ENCODE measurements around the gene TJAP1.
"Not testable (repeated sequence)": the region's sequence is repeated elsewhere in the genome, so short reads cannot be mapped to it uniquely, and the experiment has no call there.

The TJAP1 gene

DNA sequence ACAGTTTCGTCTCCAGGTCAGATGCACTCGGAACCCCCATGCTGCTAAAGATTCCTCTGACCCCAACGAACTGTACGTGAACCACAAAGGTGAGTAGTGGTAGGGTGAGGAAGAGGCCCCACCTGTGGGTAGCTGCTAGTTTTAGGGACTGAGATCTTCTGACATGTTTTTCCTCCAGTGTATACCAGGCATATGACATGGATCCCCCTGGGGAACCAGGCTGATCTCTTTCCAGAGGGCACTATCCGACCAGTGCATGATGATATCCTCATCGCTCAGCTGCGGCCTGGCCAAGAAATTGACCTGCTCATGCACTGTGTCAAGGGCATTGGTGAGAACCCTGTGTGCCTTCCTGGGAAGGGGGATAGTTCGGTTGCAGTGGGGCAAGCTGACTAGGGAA, 42.7 kb downstream of the TJAP1 start:
- H3K36me3 ChIP-seq (ENCODE audit: control insufficient read depth, insufficient read depth, low read length), result peaks cover 56% of the 10 kb centered on the region
- peaks cover 25% of the 10 kb centered on the region for H3K4me1 ChIP-seq (ENCODE audit: control insufficient read depth, insufficient read depth, low read length, poor library complexity, severe bottlenecking)
- H3K4me3 ChIP-seq (ENCODE audit: insufficient read depth, low read depth, low read length, poor library complexity, severe bottlenecking), result no peak overlapping the region
- no peaks in the 10 kb centered on the region for H3K27me3 ChIP-seq (replicated peaks; ENCODE audit: control insufficient read depth, insufficient read depth, low read length, poor library complexity, severe bottlenecking)
- H3K9me3 ChIP-seq (ENCODE audit: control insufficient read depth, low read length), result no peaks in the 10 kb centered on the region
- no peak overlapping the region for H3K27ac ChIP-seq (ENCODE audit: insufficient read depth, low read length, poor library complexity, severe bottlenecking)
- no peak for DNase-seq

DNA sequence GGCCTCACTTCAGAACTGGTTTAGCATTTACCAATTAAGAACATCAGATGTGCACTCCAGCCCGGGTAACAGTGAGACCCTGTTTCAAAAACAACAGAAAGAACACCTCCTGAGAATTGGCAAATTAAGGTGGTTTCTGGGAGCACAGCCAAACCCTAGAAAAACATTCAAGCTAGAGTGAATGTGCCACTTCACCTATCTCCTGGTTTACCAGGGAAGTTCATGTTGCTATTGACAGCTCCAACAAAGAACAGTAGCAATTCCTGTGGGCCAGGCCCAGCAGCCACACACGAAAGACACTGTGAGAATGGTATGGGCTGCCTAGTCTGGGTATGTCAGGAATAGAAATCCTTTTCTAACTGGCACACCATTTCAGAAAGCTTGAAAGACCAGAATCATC, 44.5 kb downstream of the TJAP1 start:
- H3K4me1 ChIP-seq (ENCODE audit: control insufficient read depth, insufficient read depth, low read length, poor library complexity, severe bottlenecking), result peaks cover 12% of the 10 kb centered on the region
- H3K27ac ChIP-seq (ENCODE audit: insufficient read depth, low read length, poor library complexity, severe bottlenecking), result no peak overlapping the region
- peaks cover 71% of the 10 kb centered on the region for H3K36me3 ChIP-seq (ENCODE audit: control insufficient read depth, insufficient read depth, low read length)
- no peak for DNase-seq
- H3K9me3 ChIP-seq (ENCODE audit: control insufficient read depth, low read length), result no peaks in the 10 kb centered on the region
- H3K27me3 ChIP-seq (replicated peaks; ENCODE audit: control insufficient read depth, insufficient read depth, low read length, poor library complexity, severe bottlenecking), result no peaks in the 10 kb centered on the region
- no peak overlapping the region for H3K4me3 ChIP-seq (ENCODE audit: insufficient read depth, low read depth, low read length, poor library complexity, severe bottlenecking)

DNA sequence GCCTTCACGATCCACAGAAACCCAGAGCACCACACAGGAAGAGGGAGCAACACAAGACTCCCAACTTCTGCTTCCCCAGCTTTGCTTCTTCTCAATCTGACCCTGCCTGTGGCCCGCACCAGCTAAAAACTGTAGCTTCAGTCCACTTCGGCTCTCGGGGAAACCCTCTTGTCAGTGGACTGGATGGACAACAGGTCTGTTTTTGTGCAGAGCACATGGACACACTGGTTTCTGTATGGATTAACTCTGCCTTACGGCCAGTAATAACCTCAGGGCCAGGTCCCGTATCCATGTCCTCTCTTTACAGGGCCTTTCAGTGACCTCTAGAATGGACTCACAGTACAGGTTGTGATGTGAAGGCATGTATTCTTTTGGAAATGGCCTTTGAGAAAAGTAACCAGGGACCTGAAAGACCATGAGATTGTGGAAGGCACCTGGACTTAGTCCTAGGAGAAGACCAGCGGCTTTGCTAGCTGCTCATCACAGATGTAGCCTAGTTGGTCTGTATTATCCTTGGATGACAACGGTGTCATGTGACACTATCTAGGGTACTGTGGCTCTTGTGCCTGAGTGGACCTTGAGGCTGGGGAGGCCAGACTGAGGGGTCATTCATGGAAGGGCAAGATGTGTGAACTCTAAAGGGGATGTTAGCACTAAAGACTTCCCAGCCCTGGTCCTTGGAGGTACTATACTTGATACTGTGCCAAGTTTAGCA, 45.3 kb downstream of the TJAP1 start:
- Histone ChIP-seq H3K4me1 (ENCODE audit: control insufficient read depth, insufficient read depth, low read length, poor library complexity, severe bottlenecking) (peaks cover 9% of the 10 kb centered on the region), H3K27ac (ENCODE audit: insufficient read depth, low read length, poor library complexity, severe bottlenecking) (no peak overlapping the region), H3K36me3 (ENCODE audit: control insufficient read depth, insufficient read depth, low read length) (peaks cover 79% of the 10 kb centered on the region), H3K27me3 (replicated peaks; ENCODE audit: control insufficient read depth, insufficient read depth, low read length, poor library complexity, severe bottlenecking) (no peaks in the 10 kb centered on the region), H3K4me3 (ENCODE audit: insufficient read depth, low read depth, low read length, poor library complexity, severe bottlenecking) (no peak overlapping the region), H3K9me3 (ENCODE audit: control insufficient read depth, low read length) (no peaks in the 10 kb centered on the region)
- no peak for DNase-seq

DNA sequence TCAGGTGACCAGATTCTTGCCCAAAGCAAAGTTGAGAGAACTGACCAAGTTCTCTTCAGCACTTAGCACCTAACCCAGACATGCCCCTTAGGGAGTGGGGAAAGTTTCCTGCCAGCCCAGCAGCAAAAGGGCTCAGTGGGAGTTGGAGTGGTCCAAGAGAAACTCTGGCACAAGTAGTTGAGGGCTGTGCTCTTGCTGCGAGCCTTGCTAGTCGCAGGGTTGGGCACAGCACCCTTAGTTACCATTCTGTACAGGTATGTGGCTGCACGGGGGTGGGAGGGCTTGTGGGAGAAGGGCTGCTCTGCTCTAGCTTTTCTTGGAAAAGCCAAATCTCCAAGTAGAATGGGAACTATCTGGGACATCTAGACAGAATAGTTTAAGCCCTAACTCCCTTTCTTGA, 45.9 kb downstream of the TJAP1 start:
- no peak overlapping the region for H3K27ac ChIP-seq (ENCODE audit: insufficient read depth, low read length, poor library complexity, severe bottlenecking)
- peaks cover 82% of the 10 kb centered on the region for H3K36me3 ChIP-seq (ENCODE audit: control insufficient read depth, insufficient read depth, low read length)
- peaks cover 3% of the 10 kb centered on the region for H3K4me1 ChIP-seq (ENCODE audit: control insufficient read depth, insufficient read depth, low read length, poor library complexity, severe bottlenecking)
- H3K4me3 ChIP-seq (ENCODE audit: insufficient read depth, low read depth, low read length, poor library complexity, severe bottlenecking), result no peak overlapping the region
- no peaks in the 10 kb centered on the region for H3K27me3 ChIP-seq (replicated peaks; ENCODE audit: control insufficient read depth, insufficient read depth, low read length, poor library complexity, severe bottlenecking)
- H3K9me3 ChIP-seq (ENCODE audit: control insufficient read depth, low read length), result no peaks in the 10 kb centered on the region
- DNase-seq, result no peak

DNA sequence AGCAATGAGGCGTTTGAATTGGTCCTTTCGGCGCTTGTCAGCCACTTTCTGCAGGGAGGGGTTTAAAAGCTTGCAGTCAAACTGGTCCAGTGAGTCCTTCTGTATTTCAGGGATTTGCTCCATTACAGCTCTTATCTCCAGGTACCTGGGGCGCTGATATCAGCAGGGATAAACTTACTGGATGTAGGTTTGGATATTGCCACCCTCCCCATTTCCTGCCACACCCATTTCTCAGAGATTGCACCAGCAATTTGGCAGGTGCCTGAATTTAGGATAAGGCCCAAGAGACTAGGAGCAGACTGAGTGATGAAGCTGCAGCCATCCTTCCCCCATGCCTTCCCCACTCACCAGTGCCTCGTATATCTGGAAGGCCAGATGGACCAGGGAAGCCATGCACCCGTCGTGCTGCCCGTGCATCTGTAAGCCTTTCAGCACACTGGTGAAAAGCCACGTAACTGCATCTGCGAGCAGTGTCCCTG, 47.2 kb downstream of the TJAP1 start:
- Histone ChIP-seq H3K9me3 (ENCODE audit: control insufficient read depth, low read length) (no peaks in the 10 kb centered on the region), H3K27me3 (replicated peaks; ENCODE audit: control insufficient read depth, insufficient read depth, low read length, poor library complexity, severe bottlenecking) (no peaks in the 10 kb centered on the region), H3K4me1 (ENCODE audit: control insufficient read depth, insufficient read depth, low read length, poor library complexity, severe bottlenecking) (no peaks in the 10 kb centered on the region), H3K4me3 (ENCODE audit: insufficient read depth, low read depth, low read length, poor library complexity, severe bottlenecking) (no peak overlapping the region), H3K36me3 (ENCODE audit: control insufficient read depth, insufficient read depth, low read length) (peaks cover 87% of the 10 kb centered on the region), H3K27ac (ENCODE audit: insufficient read depth, low read length, poor library complexity, severe bottlenecking) (no peak overlapping the region)
- DNase-seq, result no peak

DNA sequence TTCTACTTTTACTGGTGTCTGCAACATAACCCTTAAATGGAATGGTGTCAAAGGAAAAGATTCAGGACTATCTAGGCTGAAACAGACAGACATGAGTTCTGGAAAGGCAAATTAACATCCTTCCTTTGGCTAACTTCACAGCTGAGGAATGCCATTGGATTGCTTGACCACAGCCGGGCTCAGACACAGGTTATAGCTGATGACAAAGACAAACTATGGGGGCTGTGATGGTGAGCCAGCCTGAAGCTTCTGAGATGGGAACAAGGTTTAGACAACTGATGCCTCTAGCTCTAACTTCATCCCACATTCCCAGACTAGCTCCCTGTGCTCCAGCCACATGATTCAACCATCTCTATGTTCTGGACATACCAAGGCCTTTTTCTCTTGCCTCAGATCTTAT, 54.8 kb downstream of the TJAP1 start:
- Histone ChIP-seq H3K36me3 (ENCODE audit: control insufficient read depth, insufficient read depth, low read length) (peaks cover 32% of the 10 kb centered on the region), H3K4me1 (ENCODE audit: control insufficient read depth, insufficient read depth, low read length, poor library complexity, severe bottlenecking) (no peaks in the 10 kb centered on the region), H3K27me3 (replicated peaks; ENCODE audit: control insufficient read depth, insufficient read depth, low read length, poor library complexity, severe bottlenecking) (no peaks in the 10 kb centered on the region), H3K9me3 (ENCODE audit: control insufficient read depth, low read length) (no peaks in the 10 kb centered on the region), H3K4me3 (ENCODE audit: insufficient read depth, low read depth, low read length, poor library complexity, severe bottlenecking) (no peak overlapping the region), H3K27ac (ENCODE audit: insufficient read depth, low read length, poor library complexity, severe bottlenecking) (no peak overlapping the region)
- no peak for DNase-seq

DNA sequence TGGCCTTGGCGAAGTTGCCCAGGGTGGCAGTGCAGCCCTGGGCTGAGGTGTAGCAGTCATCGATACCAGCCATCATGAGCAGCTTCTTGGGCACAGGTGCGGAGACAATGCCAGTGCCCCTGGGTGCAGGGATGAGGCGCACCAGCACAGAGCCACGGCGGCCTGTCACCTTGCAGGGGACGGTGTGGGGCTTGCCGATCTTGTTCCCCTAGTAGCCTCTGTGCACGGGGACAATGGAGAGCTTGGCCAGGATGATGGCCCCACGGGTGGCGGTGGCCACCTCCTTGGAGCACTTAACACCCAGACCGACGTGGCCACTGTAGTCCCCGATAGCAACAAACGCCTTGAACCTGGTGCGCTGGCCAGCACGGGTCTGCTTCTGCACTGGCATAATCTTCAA, 61.6 kb downstream of the TJAP1 start:
- H3K27ac ChIP-seq (ENCODE audit: insufficient read depth, low read length, poor library complexity, severe bottlenecking); H3K4me1 ChIP-seq (ENCODE audit: control insufficient read depth, insufficient read depth, low read length, poor library complexity, severe bottlenecking); DNase-seq; H3K9me3 ChIP-seq (ENCODE audit: control insufficient read depth, low read length); H3K4me3 ChIP-seq (ENCODE audit: insufficient read depth, low read depth, low read length, poor library complexity, severe bottlenecking); H3K27me3 ChIP-seq (replicated peaks; ENCODE audit: control insufficient read depth, insufficient read depth, low read length, poor library complexity, severe bottlenecking): not testable (repeated sequence)
- peaks cover 33% of the 10 kb centered on the region for H3K36me3 ChIP-seq (ENCODE audit: control insufficient read depth, insufficient read depth, low read length)

DNA sequence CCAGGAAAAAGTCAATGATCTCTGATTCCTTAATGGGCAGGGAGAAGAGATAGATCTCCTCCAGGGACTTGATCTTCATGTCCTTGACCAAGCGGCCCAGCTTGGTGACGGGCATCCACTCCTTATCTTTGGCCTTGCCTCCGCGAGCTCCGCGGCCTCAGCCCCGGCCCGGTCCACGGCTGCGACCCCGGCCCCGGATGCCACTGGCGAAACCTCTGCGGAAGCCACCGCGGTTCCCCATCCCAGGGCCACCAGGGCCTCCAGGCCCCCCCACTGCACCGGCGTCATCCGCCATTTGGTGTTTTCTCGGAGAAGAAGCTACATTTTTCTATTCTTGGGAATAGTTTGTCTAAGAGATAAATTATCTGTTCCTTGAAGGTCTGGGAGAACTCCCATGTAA, 62.0 kb downstream of the TJAP1 start:
- H3K36me3 ChIP-seq (ENCODE audit: control insufficient read depth, insufficient read depth, low read length), result peaks cover 35% of the 10 kb centered on the region
- not testable (repeated sequence) for H3K4me3 ChIP-seq (ENCODE audit: insufficient read depth, low read depth, low read length, poor library complexity, severe bottlenecking); H3K9me3 ChIP-seq (ENCODE audit: control insufficient read depth, low read length)

DNA sequence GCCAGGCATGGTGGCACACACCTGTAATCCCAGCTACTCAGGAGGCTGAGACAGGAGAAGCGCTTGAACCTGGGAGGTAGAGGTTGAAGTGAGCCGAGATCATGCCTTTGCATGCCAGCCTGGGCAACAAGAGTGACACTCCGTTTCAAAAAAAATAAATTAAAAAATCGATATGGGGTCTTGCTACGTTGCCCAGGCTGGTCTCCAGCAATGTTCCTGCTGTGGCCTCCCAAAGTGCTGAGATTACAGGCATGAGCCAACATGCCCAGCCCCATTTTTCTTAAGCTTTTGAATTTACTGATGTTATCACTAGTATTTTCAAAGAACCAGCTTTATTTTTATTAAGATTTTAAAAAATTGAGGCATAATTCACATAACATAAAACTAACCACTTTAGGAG, 63.1 kb downstream of the TJAP1 start:
- H3K9me3 ChIP-seq (ENCODE audit: control insufficient read depth, low read length), result no peaks in the 10 kb centered on the region
- H3K4me3 ChIP-seq (ENCODE audit: insufficient read depth, low read depth, low read length, poor library complexity, severe bottlenecking), result no peak overlapping the region
- no peaks in the 10 kb centered on the region for H3K27me3 ChIP-seq (replicated peaks; ENCODE audit: control insufficient read depth, insufficient read depth, low read length, poor library complexity, severe bottlenecking)
- DNase-seq, result no peak
- peaks cover 43% of the 10 kb centered on the region for H3K36me3 ChIP-seq (ENCODE audit: control insufficient read depth, insufficient read depth, low read length)
- H3K4me1 ChIP-seq (ENCODE audit: control insufficient read depth, insufficient read depth, low read length, poor library complexity, severe bottlenecking), result no peaks in the 10 kb centered on the region
- no peak overlapping the region for H3K27ac ChIP-seq (ENCODE audit: insufficient read depth, low read length, poor library complexity, severe bottlenecking)

More for the DNA sequence above, 62.0 kb downstream of the TJAP1 start:
- not testable (repeated sequence) for H3K4me1 ChIP-seq (ENCODE audit: control insufficient read depth, insufficient read depth, low read length, poor library complexity, severe bottlenecking); H3K27ac ChIP-seq (ENCODE audit: insufficient read depth, low read length, poor library complexity, severe bottlenecking); DNase-seq; H3K27me3 ChIP-seq (replicated peaks; ENCODE audit: control insufficient read depth, insufficient read depth, low read length, poor library complexity, severe bottlenecking)

DNA sequence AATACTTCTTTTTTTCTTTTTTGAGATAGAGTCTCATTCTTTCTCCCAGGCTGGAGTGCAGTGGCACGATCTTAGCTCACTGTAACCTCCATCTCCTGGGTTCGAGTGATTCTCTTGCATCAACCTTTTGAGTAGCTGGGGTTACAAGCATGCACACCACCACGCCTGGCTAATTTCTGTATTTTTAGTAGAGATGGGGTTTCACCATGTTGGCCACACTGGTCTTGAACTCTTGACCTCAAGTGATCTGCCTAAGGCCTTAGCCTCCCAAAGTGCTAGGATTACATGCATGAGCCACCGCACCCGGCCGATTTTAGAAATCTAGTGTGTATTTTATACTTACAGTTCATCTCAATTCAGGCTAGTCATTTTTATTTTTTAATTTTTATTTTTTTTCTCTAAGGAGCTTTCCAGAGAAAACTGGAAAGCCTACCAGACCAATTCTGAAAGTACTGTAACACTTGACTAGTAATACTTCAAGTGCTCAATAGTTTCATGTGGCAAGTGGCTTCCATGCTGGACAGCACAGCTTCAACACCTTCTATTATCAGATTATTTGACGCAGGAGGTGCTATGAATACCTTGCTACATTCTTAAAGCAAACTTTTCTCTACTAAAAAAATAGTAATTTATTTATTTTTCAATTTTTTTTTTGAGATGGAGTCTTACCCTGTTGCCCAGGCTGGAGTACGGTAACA, 64.6 kb downstream of the TJAP1 start:
- Histone ChIP-seq H3K4me3 (ENCODE audit: insufficient read depth, low read depth, low read length, poor library complexity, severe bottlenecking) (no peak overlapping the region), H3K4me1 (ENCODE audit: control insufficient read depth, insufficient read depth, low read length, poor library complexity, severe bottlenecking) (no peaks in the 10 kb centered on the region), H3K9me3 (ENCODE audit: control insufficient read depth, low read length) (no peaks in the 10 kb centered on the region), H3K27ac (ENCODE audit: insufficient read depth, low read length, poor library complexity, severe bottlenecking) (no peak overlapping the region), H3K36me3 (ENCODE audit: control insufficient read depth, insufficient read depth, low read length) (peaks cover 55% of the 10 kb centered on the region), H3K27me3 (replicated peaks; ENCODE audit: control insufficient read depth, insufficient read depth, low read length, poor library complexity, severe bottlenecking) (no peaks in the 10 kb centered on the region)
- DNase-seq, result no peak

Data from effector memory CD4-positive, alpha-beta T cell (primary cell).